ENCODE measurements around the gene SPDYE3. TPM values are rescaled to one million over a fixed set of nuclear protein-coding genes. Genes with fewer than 3 reads are reported as not detected.
"Not testable (repeated sequence)": the region's sequence is repeated elsewhere in the genome, so short reads cannot be mapped to it uniquely, and the experiment has no call there.

Gene SPDYE3
- total and polyA plus RNA-seq, 3 experiments from 2014 or later = 9.8 TPM; not detected in 2

GRCh38 chr7:100338083-100338696, 30.7 kb downstream of the SPDYE3 start:
- H3K27me3 Mint-ChIP-seq; H3K36me3 ChIP-seq (ENCODE audit: insufficient read depth, low read length); POLR2A ChIA-PET; DNase-seq; H3K27ac ChIP-seq (ENCODE audit: low read depth, low read length); H3K27me3 ChIP-seq (ENCODE audit: insufficient read depth, low read length, poor library complexity, severe bottlenecking); H3K4me3 ChIP-seq (ENCODE audit: low read length); CTCF ChIA-PET; H3K9me3 ChIP-seq (ENCODE audit: low read length); H3K9me3 Mint-ChIP-seq: not testable (repeated sequence)
- H3K4me3 Mint-ChIP-seq = peak overlapping the region in 4 of 7 donors; percentile 19 to 68 (median 56)
- H3K36me3 Mint-ChIP-seq = peaks cover 0 to 46% (median 8%) of the 10 kb centered on the region in 3 donors
- peak overlapping the region in 5 of 8 donors; percentile 32 to 85 (median 46) for H3K27ac Mint-ChIP-seq
- peaks cover 11% of the 10 kb centered on the region for H3K4me1 ChIP-seq (ENCODE audit: insufficient read depth, low read length)
- peaks cover 19 to 38% (median 21%) of the 10 kb centered on the region in 3 donors for H3K4me1 Mint-ChIP-seq

- H3K27me3 ChIP-seq (ENCODE audit: insufficient read depth, low read length, poor library complexity, severe bottlenecking); H3K4me3 ChIP-seq (ENCODE audit: low read length); H3K36me3 ChIP-seq (ENCODE audit: insufficient read depth, low read length); H3K27me3 Mint-ChIP-seq; CTCF ChIA-PET; H3K9me3 ChIP-seq (ENCODE audit: low read length); H3K4me3 Mint-ChIP-seq; H3K27ac ChIP-seq (ENCODE audit: low read depth, low read length); H3K9me3 Mint-ChIP-seq; POLR2A ChIA-PET; DNase-seq: not testable (repeated sequence)
- H3K36me3 Mint-ChIP-seq = peaks cover 0 to 53% (median 10%) of the 10 kb centered on the region in 3 donors
- peaks cover 24 to 44% (median 25%) of the 10 kb centered on the region in 3 donors for H3K4me1 Mint-ChIP-seq
- H3K27ac Mint-ChIP-seq = peak overlapping the region in 6 of 8 donors; percentile 17 to 89 (median 49)
- H3K4me1 ChIP-seq (ENCODE audit: insufficient read depth, low read length) = peaks cover 16% of the 10 kb centered on the region
Measured at GRCh38 chr7:100341286-100341685, 33.8 kb downstream of the SPDYE3 start.

- H3K9me3 Mint-ChIP-seq = peaks cover 0 to 2% (median 0%) of the 10 kb centered on the region in 5 donors
- no peaks in the 10 kb centered on the region for H3K27me3 ChIP-seq (ENCODE audit: insufficient read depth, low read length, poor library complexity, severe bottlenecking)
- H3K27me3 Mint-ChIP-seq = no peaks in the 10 kb centered on the region
- H3K4me1 Mint-ChIP-seq = peaks cover 20 to 39% (median 20%) of the 10 kb centered on the region in 3 donors
- ChIA-PET POLR2A (no interaction called here), CTCF (no interaction called here)
- peak overlapping the region in 6 of 8 donors; percentile 84 to 92 (median 87) for H3K27ac Mint-ChIP-seq
- H3K4me3 ChIP-seq (ENCODE audit: low read length) = no peak overlapping the region
- peak overlapping the region in 1 of 7 donors; percentile 31 for H3K4me3 Mint-ChIP-seq
- no peak overlapping the region for H3K27ac ChIP-seq (ENCODE audit: low read depth, low read length)
- no peaks in the 10 kb centered on the region for H3K9me3 ChIP-seq (ENCODE audit: low read length)
- H3K36me3 ChIP-seq (ENCODE audit: insufficient read depth, low read length) = peaks cover 21% of the 10 kb centered on the region
- no peak for DNase-seq
- peaks cover 0 to 65% (median 10%) of the 10 kb centered on the region in 3 donors for H3K36me3 Mint-ChIP-seq
- peaks cover 11% of the 10 kb centered on the region for H3K4me1 ChIP-seq (ENCODE audit: insufficient read depth, low read length)
Measured at GRCh38 chr7:100342765-100343164, 35.3 kb downstream of the SPDYE3 start.

DNA sequence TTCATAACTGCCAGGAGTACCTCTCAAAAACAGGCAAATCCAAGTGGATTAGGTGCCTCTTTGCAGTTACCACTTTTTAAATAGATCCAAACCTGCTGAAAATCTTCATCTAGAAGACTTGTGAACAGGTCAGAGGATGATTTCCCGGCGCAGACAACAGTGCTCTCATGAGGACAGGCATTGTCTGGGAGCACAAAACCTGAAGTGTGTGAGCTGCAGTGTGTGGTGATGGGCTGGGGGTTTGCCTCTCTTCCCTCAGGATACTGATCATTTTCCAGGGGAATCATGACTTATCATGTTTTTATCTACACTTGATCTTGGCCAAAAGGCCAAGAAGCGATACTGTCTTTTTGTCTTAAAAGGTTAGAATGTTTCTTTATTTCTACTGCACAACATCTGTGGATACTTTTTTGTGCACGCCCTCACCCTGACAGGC, 36.6 kb downstream of the SPDYE3 start:
- Mint-ChIP-seq H3K36me3 (peaks cover 0 to 61% (median 8%) of the 10 kb centered on the region in 3 donors), H3K27ac (peak overlapping the region; percentile 71 to 99 (median 98)), H3K4me3 (peak overlapping the region in 5 of 7 donors; percentile 65 to 79 (median 77)), H3K4me1 (peaks cover 18 to 34% (median 19%) of the 10 kb centered on the region in 3 donors)
- H3K27me3 Mint-ChIP-seq; H3K9me3 Mint-ChIP-seq; DNase-seq; H3K9me3 ChIP-seq (ENCODE audit: low read length); H3K27me3 ChIP-seq (ENCODE audit: insufficient read depth, low read length, poor library complexity, severe bottlenecking): not testable (repeated sequence)
- Histone ChIP-seq H3K36me3 (ENCODE audit: insufficient read depth, low read length) (peaks cover 23% of the 10 kb centered on the region), H3K27ac (ENCODE audit: low read depth, low read length) (peak overlapping the region; percentile 72), H3K4me1 (ENCODE audit: insufficient read depth, low read length) (peaks cover 11% of the 10 kb centered on the region), H3K4me3 (ENCODE audit: low read length) (peak overlapping the region; percentile 51)
- CTCF ChIA-PET = interaction anchor here (1.0 to 3.9 kb wide), 7 partner anchors 9 to 214 kb away, joined by 4 to 19 read pairs (median 4); partner anchors contain the start of genes MEPCE and ZCWPW1
- POLR2A ChIA-PET = interaction anchor here (0.6 kb wide), 1 partner anchor 122 kb away, joined by 3 read pairs; no protein-coding TSS in a partner anchor

- peak overlapping the region; percentile 51 for H3K4me3 ChIP-seq (ENCODE audit: low read length)
Measured at GRCh38 chr7:100344560-100345287, 37.2 kb downstream of the SPDYE3 start.

GRCh38 chr7:100345288-100345672, 37.8 kb downstream of the SPDYE3 start:
- not testable (repeated sequence) for H3K27ac ChIP-seq (ENCODE audit: low read depth, low read length); H3K9me3 ChIP-seq (ENCODE audit: low read length); H3K4me3 ChIP-seq (ENCODE audit: low read length); H3K27me3 Mint-ChIP-seq; H3K27me3 ChIP-seq (ENCODE audit: insufficient read depth, low read length, poor library complexity, severe bottlenecking); H3K9me3 Mint-ChIP-seq
- CTCF ChIA-PET = interaction anchor here (1.0 to 3.9 kb wide), 7 partner anchors 10 to 215 kb away, joined by 4 to 19 read pairs (median 4); partner anchors contain the start of genes MEPCE and ZCWPW1
- DNase-seq = peak; percentile 54 to 74 (median 64)
- peak overlapping the region; percentile 51 to 79 (median 76) for H3K4me3 Mint-ChIP-seq
- Histone ChIP-seq H3K4me1 (ENCODE audit: insufficient read depth, low read length) (peaks cover 11% of the 10 kb centered on the region), H3K36me3 (ENCODE audit: insufficient read depth, low read length) (peaks cover 28% of the 10 kb centered on the region)
- H3K27ac Mint-ChIP-seq = peak overlapping the region; percentile 78 to 99 (median 98)
- POLR2A ChIA-PET = interaction anchor here (0.6 kb wide), 1 partner anchor 14 kb away, joined by 3 read pairs; no protein-coding TSS in a partner anchor
- H3K36me3 Mint-ChIP-seq = peaks cover 3 to 64% (median 9%) of the 10 kb centered on the region in 3 donors
- H3K4me1 Mint-ChIP-seq = peaks cover 21 to 34% (median 21%) of the 10 kb centered on the region in 3 donors

More at GRCh38 chr7:100344560-100345287, 37.2 kb downstream of the SPDYE3 start:
- H3K36me3 Mint-ChIP-seq = peaks cover under 1 to 63% (median 9%) of the 10 kb centered on the region in 3 donors
- peaks cover 11% of the 10 kb centered on the region for H3K4me1 ChIP-seq (ENCODE audit: insufficient read depth, low read length)
- H3K27me3 Mint-ChIP-seq; H3K9me3 ChIP-seq (ENCODE audit: low read length); H3K27me3 ChIP-seq (ENCODE audit: insufficient read depth, low read length, poor library complexity, severe bottlenecking); H3K9me3 Mint-ChIP-seq: not testable (repeated sequence)
- POLR2A ChIA-PET = interaction anchor here (0.6 kb wide), 2 partner anchors 15 to 123 kb away, joined by 3 read pairs; no protein-coding TSS in a partner anchor
- peak overlapping the region; percentile 72 for H3K27ac ChIP-seq (ENCODE audit: low read depth, low read length)
- CTCF ChIA-PET = interaction anchor here (1.0 to 3.9 kb wide), 7 partner anchors 10 to 214 kb away, joined by 4 to 19 read pairs (median 4); partner anchors contain the start of genes MEPCE and ZCWPW1
- H3K4me3 Mint-ChIP-seq = peak overlapping the region; percentile 51 to 79 (median 76)
- peaks cover 27% of the 10 kb centered on the region for H3K36me3 ChIP-seq (ENCODE audit: insufficient read depth, low read length)
- peaks cover 19 to 33% (median 21%) of the 10 kb centered on the region in 3 donors for H3K4me1 Mint-ChIP-seq
- peak overlapping the region; percentile 78 to 99 (median 98) for H3K27ac Mint-ChIP-seq
- DNase-seq = peak; percentile 69 to 94 (median 88)

- DNase-seq = no peak
- Histone ChIP-seq H3K9me3 (ENCODE audit: low read length) (no peaks in the 10 kb centered on the region), H3K4me3 (ENCODE audit: low read length) (no peak overlapping the region), H3K27ac (ENCODE audit: low read depth, low read length) (no peak overlapping the region), H3K4me1 (ENCODE audit: insufficient read depth, low read length) (peaks cover 19% of the 10 kb centered on the region), H3K27me3 (ENCODE audit: insufficient read depth, low read length, poor library complexity, severe bottlenecking) (no peaks in the 10 kb centered on the region), H3K36me3 (ENCODE audit: insufficient read depth, low read length) (peaks cover 27% of the 10 kb centered on the region)
- CTCF ChIA-PET = interaction anchor here (0.8 to 3.9 kb wide), 7 partner anchors 9 to 216 kb away, joined by 3 to 19 read pairs (median 3); no protein-coding TSS in a partner anchor
- peak overlapping the region in 1 of 7 donors; percentile 15 for H3K4me3 Mint-ChIP-seq
- H3K36me3 Mint-ChIP-seq = peaks cover 3 to 68% (median 8%) of the 10 kb centered on the region in 3 donors
- H3K27ac Mint-ChIP-seq = peak overlapping the region in 7 of 8 donors; percentile 35 to 94 (median 67)
- POLR2A ChIA-PET = no interaction called here
- peaks cover 26 to 45% (median 30%) of the 10 kb centered on the region in 3 donors for H3K4me1 Mint-ChIP-seq
- H3K9me3 Mint-ChIP-seq = peaks cover 0 to 2% (median 0%) of the 10 kb centered on the region in 5 donors
- H3K27me3 Mint-ChIP-seq = no peaks in the 10 kb centered on the region
Measured at GRCh38 chr7:100346921-100347320, 39.4 kb downstream of the SPDYE3 start.
